OCI-LY3 (cell line): ENCODE measurements around the gene CALD1.

Source experiments
- EZH2phosphoT487 ChIP-seq: fragments of 200-600 bp; shearing (Covaris generic); IDR thresholded peaks from 2 replicates; pipeline ENCODE4 v1.6.1; 2018; ENCODE audit warnings: antibody characterized with exemption, mixed run types, low read depth
- TF ChIP-seq, protein P1 (sequence below): fragments of 200-600, 300-600 bp; sonication (generic); IDR thresholded peaks from 2 replicates; pipeline ENCODE4 v1.5.1; 2014; ENCODE audit warnings: antibody characterized with exemption, low read length, low read depth

DNA sequence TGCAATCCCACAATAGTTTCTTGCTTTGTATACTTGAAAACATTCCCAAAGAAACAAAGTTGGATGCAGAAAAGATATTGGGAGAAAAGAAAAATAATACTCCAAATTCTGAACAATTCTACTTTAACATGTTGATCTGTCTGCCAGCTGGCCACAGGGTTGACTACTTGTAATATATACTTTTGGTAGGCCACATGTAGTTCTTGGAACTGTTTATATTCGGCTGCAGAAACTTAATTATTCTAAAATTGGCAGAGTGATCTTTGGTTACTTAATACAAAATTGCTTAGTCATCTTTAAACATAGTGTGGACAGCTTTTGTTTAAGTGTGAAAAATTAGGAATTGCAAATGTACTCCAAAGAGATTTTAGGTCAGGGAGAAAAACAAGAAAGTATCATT lies 76.0 kb downstream of the CALD1 start:
- TF ChIP-seq, protein P1, sequence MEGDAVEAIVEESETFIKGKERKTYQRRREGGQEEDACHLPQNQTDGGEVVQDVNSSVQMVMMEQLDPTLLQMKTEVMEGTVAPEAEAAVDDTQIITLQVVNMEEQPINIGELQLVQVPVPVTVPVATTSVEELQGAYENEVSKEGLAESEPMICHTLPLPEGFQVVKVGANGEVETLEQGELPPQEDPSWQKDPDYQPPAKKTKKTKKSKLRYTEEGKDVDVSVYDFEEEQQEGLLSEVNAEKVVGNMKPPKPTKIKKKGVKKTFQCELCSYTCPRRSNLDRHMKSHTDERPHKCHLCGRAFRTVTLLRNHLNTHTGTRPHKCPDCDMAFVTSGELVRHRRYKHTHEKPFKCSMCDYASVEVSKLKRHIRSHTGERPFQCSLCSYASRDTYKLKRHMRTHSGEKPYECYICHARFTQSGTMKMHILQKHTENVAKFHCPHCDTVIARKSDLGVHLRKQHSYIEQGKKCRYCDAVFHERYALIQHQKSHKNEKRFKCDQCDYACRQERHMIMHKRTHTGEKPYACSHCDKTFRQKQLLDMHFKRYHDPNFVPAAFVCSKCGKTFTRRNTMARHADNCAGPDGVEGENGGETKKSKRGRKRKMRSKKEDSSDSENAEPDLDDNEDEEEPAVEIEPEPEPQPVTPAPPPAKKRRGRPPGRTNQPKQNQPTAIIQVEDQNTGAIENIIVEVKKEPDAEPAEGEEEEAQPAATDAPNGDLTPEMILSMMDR: no peak
- no peak for TF ChIP-seq EZH2phosphoT487
